SK-N-MC (cell line): Measurements from ENCODE around the gene CELF2.

Experiments used
- EZH2 ChIP-seq: fragments of 200-600 bp; sonication (generic); IDR thresholded peaks from one replicate; pipeline ENCODE4 v1.6.1; 2017; ENCODE audit warnings: antibody characterized with exemption
- FOXP2 ChIP-seq: optimal IDR thresholded peaks from 2 replicates; pipeline ENCODE3; 2011; ENCODE audit warnings: mild to moderate bottlenecking, moderate library complexity; ENCODE audit not compliant: insufficient read depth; ENCODE audit errors: extremely low read length, control extremely low read depth
- POLR2AphosphoS5 ChIP-seq: IDR thresholded peaks from 2 replicates; pipeline ENCODE4 v1.6.1; 2012; ENCODE audit warnings: mild to moderate bottlenecking, low read depth, low read length, borderline replicate concordance

DNA sequence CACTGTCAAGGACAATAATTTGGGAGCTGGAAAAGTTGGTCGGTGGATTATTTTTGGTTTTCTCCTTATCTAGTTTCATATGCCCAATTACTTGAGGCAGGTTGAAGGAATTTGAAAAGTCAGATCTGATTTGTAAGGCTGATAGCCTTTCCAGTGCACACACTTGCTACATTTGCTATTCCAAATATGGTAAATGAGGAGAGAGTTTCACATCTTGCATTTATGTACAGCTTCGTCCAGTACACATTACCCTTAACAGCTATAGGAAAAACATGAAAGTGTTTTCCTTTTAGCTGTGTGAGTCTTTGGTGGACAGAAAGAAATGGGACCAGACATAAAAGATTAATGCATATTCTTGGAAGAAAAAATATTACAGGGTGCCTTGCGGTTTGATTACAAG is 201.8 kb downstream of the CELF2 start:
- TF ChIP-seq POLR2AphosphoS5: no peak
- no peak for TF ChIP-seq EZH2
- no peak for TF ChIP-seq FOXP2
